ENCODE results near the gene CD69.
"Not testable (repeated sequence)": the region's sequence is repeated elsewhere in the genome, so short reads cannot be mapped to it uniquely, and the experiment has no call there.

- TF ChIP-seq POLR2A, POLR2AphosphoS5 (IDR thresholded peaks at IDR 0.05): not testable (repeated sequence)
Measured at GRCh38 chr12:9704561-9704960, 56.1 kb downstream of the CD69 start.

Data from sigmoid colon (tissue), 4 donors.